SK-N-SH (cell line): ENCODE results near the gene NEUROD6. TPM values are rescaled to one million over a fixed set of nuclear protein-coding genes. Genes with fewer than 3 reads are reported as not detected.

Experiments
- CTCF ChIA-PET: fragments of 300-600, 350-600 bp; formaldehyde crosslinking; extraction: SDS; loops from one replicate; lab custom pipeline; 2021; lab: Yijun Ruan, JAX
- POLR2A ChIA-PET: fragments of 350-600 bp; sonication (Branson Sonifier 250); formaldehyde crosslinking; extraction: SDS; loops from one replicate; lab custom pipeline; 2020; ENCODE audit warnings: antibody characterized with exemption, inconsistent platforms; lab: Yijun Ruan, JAX
- DNase-seq: peaks from one replicate; pipeline ENCODE4 v3.0.0; 2012
- H2AFZ ChIP-seq: fragments of 200-600 bp; sonication (generic); 2 replicates; pipeline ENCODE4 v1.8.1; 2016; ENCODE audit warnings: antibody characterized with exemption, mild to moderate bottlenecking, low read depth
- H3F3A ChIP-seq: fragments of 200-600 bp; sonication (generic); replicated peaks from 2 replicates; pipeline ENCODE3; 2016; ENCODE audit warnings: antibody characterized with exemption, mild to moderate bottlenecking; ENCODE audit not compliant: insufficient read depth
- H3K27ac ChIP-seq, 2 experiments: fragments of 200-500 bp in 1 of 2; fragments of 200-600 bp in 1 of 2; sonication (Bioruptor generic) in 1 of 2; sonication (generic), shearing (Covaris generic) in 1 of 2; 2 replicates each; pipeline versions ENCODE4 v1.5.1 to v1.6.1; 2014 to 2016; ENCODE audit warnings: low read depth in 2 of 2, inconsistent platforms in 1 of 2, low read length in 1 of 2, mild to moderate bottlenecking in 1 of 2, mixed read lengths in 1 of 2
- H3K27me3 ChIP-seq: fragments of 200-600 bp; sonication (generic), shearing (Covaris generic); 2 replicates; pipeline ENCODE4 v1.6.1; 2016; ENCODE audit warnings: mixed run types; ENCODE audit not compliant: insufficient read depth
- H3K36me3 ChIP-seq, 2 experiments: fragments of 200-500 bp in 1 of 2; fragments of 200-600 bp in 1 of 2; sonication (Bioruptor generic) in 1 of 2; sonication (generic) in 1 of 2; replicated peaks in 1 of 2; 2 replicates each; pipeline versions ENCODE3 to v1.5.1; 2014 to 2016; ENCODE audit warnings: low read length in 1 of 2, mild to moderate bottlenecking in 1 of 2; ENCODE audit not compliant: insufficient read depth in 2 of 2, control insufficient read depth in 1 of 2
- H3K4me1 ChIP-seq, 2 experiments: fragments of 200-500 bp in 1 of 2; fragments of 200-600 bp in 1 of 2; sonication (Bioruptor generic) in 1 of 2; sonication (generic), shearing (Covaris generic) in 1 of 2; 2 replicates each; pipeline versions ENCODE4 v1.5.1 to v1.6.1; 2014 to 2016; ENCODE audit warnings: low read depth in 1 of 2, low read length in 1 of 2, mixed run types in 1 of 2; ENCODE audit not compliant: insufficient read depth in 2 of 2, control insufficient read depth in 1 of 2
- H3K4me2 ChIP-seq: fragments of 200-600 bp; sonication (generic), shearing (Covaris generic); 2 replicates; pipeline ENCODE4 v1.6.1; 2017; ENCODE audit warnings: mixed run types
- H3K4me3 ChIP-seq, 2 experiments: fragments of 200-500 bp in 1 of 2; fragments of 200-600 bp in 1 of 2; sonication (Bioruptor generic) in 1 of 2; sonication (generic), shearing (Covaris generic) in 1 of 2; 2 replicates each; pipeline versions ENCODE4 v1.5.1 to v1.8.1; 2014 to 2016; ENCODE audit warnings: low read depth in 2 of 2, inconsistent platforms in 1 of 2, low read length in 1 of 2, mild to moderate bottlenecking in 1 of 2, mixed read lengths in 1 of 2, moderate library complexity in 1 of 2
- H3K79me2 ChIP-seq: fragments of 200-600 bp; sonication (generic); 2 replicates; pipeline ENCODE4 v1.8.1; 2017; ENCODE audit warnings: mild to moderate bottlenecking; ENCODE audit not compliant: insufficient read depth
- H3K9ac ChIP-seq: fragments of 200-600 bp; sonication (generic); 2 replicates; pipeline ENCODE4 v1.6.1; 2017; ENCODE audit warnings: mixed run types
- H3K9me2 ChIP-seq: fragments of 200-600 bp; sonication (generic); 2 replicates; pipeline ENCODE4 v1.6.1; 2017; ENCODE audit warnings: mixed run types
- H3K9me3 ChIP-seq: fragments of 200-600 bp; sonication (generic); 2 replicates; pipeline ENCODE4 v1.6.1; 2017; ENCODE audit warnings: mixed run types, mild to moderate bottlenecking, moderate library complexity
- H4K20me1 ChIP-seq: fragments of 200-600 bp; sonication (generic); 2 replicates; pipeline ENCODE4 v1.6.1; 2017; ENCODE audit warnings: mild to moderate bottlenecking, mixed run types; ENCODE audit not compliant: insufficient read depth
- CHD2 ChIP-seq: fragments of 150-350 bp; IDR thresholded peaks from 2 replicates; pipeline ENCODE4 v1.6.1; 2018; ENCODE audit warnings: low read length; ENCODE audit not compliant: partially characterized antibody
- EP300 ChIP-seq, 2 experiments: IDR thresholded peaks; 2 replicates each; pipeline versions ENCODE4 v1.4.0 to v1.6.1; 2012; ENCODE audit warnings: borderline replicate concordance in 1 of 2, low read depth in 1 of 2, low read length in 1 of 2
- FOSL2 ChIP-seq: IDR thresholded peaks from 2 replicates; pipeline ENCODE4 v1.4.0; 2012; ENCODE audit warnings: low read depth, mild to moderate bottlenecking, moderate library complexity, borderline replicate concordance
- GATA2 ChIP-seq: sonication (generic); formaldehyde crosslinking; IDR thresholded peaks from 2 replicates; pipeline ENCODE4 v1.5.0; 2020; ENCODE audit warnings: mild to moderate bottlenecking, missing genetic modification reagents
- JUND ChIP-seq: IDR thresholded peaks from 2 replicates; pipeline ENCODE4 v1.4.0; 2012
- MAX ChIP-seq: IDR thresholded peaks from 2 replicates; pipeline ENCODE4 v1.4.0; 2012; ENCODE audit warnings: low read depth
- MEF2A ChIP-seq: IDR thresholded peaks from 2 replicates; pipeline ENCODE4 v1.4.0; 2012; ENCODE audit warnings: low read depth, borderline replicate concordance
- MXI1 ChIP-seq: IDR thresholded peaks from 2 replicates; pipeline ENCODE4 v1.6.1; 2012; ENCODE audit warnings: mild to moderate bottlenecking, low read depth, low read length, improper control_type of control experiment
- NFIC ChIP-seq: IDR thresholded peaks from 2 replicates; pipeline ENCODE4 v1.4.0; 2012; ENCODE audit warnings: borderline replicate concordance
- PBX3 ChIP-seq: IDR thresholded peaks from 2 replicates; pipeline ENCODE4; 2012
- POLR2AphosphoS5 ChIP-seq: IDR thresholded peaks from 2 replicates; pipeline ENCODE4 v1.6.1; 2012; ENCODE audit warnings: low read depth, low read length
- RCOR1 ChIP-seq: fragments of 150-350 bp; IDR thresholded peaks from 2 replicates; pipeline ENCODE4 v1.6.1; 2017; ENCODE audit warnings: antibody characterized with exemption, low read length
- RXRA ChIP-seq: IDR thresholded peaks from 2 replicates; pipeline ENCODE4 v1.4.0; 2012; ENCODE audit warnings: low read depth, mild to moderate bottlenecking, borderline replicate concordance
- SIN3A ChIP-seq: IDR thresholded peaks from 2 replicates; pipeline ENCODE4 v1.6.1; 2012; ENCODE audit warnings: low read depth, mild to moderate bottlenecking, low read length, moderate library complexity, borderline replicate concordance
- SMC3 ChIP-seq: IDR thresholded peaks from 2 replicates; pipeline ENCODE4 v1.6.1; 2012; ENCODE audit warnings: low read depth, low read length, improper control_type of control experiment
- USF2 ChIP-seq: fragments of 150-350 bp; IDR thresholded peaks from 2 replicates; pipeline ENCODE4 v1.6.1; 2017; ENCODE audit warnings: antibody characterized with exemption, low read length, low read depth, borderline replicate concordance
- WGBS: methylation state at CpG from one replicate; pipeline ENCODE4 v1.1.6; 2017; ENCODE audit warnings: low lambda C conversion rate; 5-methylcytosine and 5-hydroxymethylcytosine counted together
- polyA plus RNA-seq, 3 experiments: library from polyadenylated mRNA; depleted of rRNA; stranded (reverse); fragments of >200 nt; gene quantifications; 2 replicates each; pipeline ENCODE4 v1.2.3, GENCODE V29; 2012
- TF ChIP-seq, protein P1 (sequence below): fragments of 150-350 bp; IDR thresholded peaks from 2 replicates; pipeline ENCODE4 v1.6.1; 2016; ENCODE audit warnings: mild to moderate bottlenecking, low read depth, low read length

Gene NEUROD6
- polyA plus RNA-seq, 1 of the 3 experiments (the other 2 are of a cell fraction): not detected

DNA sequence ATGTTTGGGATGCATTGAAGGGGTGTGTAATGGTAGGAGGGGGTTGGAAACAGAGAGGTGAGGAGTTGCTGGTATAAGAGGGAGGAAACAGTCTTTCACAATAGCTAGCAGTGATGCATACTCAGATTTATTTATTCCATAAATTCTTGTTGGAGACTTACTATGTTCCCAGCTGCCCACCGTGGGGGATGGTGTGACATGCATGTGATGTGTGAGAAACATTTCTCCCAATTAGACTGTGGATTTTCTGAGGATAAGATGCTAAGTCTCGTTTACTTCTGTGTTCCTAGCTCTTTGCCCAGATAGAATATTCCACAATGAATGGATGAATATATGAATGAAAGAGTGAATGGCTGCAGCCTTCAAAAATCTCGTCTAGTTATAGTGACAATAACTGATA, 23.0 kb upstream of the NEUROD6 start:
- Histone ChIP-seq H4K20me1 (no peaks in the 10 kb centered on the region), H3K27me3 (peaks cover 20% of the 10 kb centered on the region; the same call in 1 of the 2 replicates), H3K27ac (no peak overlapping the region), H3K9me3 (no peaks in the 10 kb centered on the region), H2AFZ (no peak overlapping the region), H3K9ac (no peak overlapping the region), H3K36me3 (no peaks in the 10 kb centered on the region), H3K9me2 (no peaks in the 10 kb centered on the region), H3F3A (no peaks in the 10 kb centered on the region)
- POLR2A ChIA-PET: no interaction called here
- TF ChIP-seq USF2 (no peak), FOSL2 (no peak), NFIC (no peak), RXRA (no peak), CHD2 (no peak), MEF2A (no peak), GATA2 (CRISPR knock-in tag) (no peak), MAX (no peak), JUND (no peak), SIN3A (no peak), EP300 (IDR thresholded peaks at IDR 0.05; ENCODE audit: borderline replicate concordance in 1 of 2, low read depth in 1 of 2, low read length in 1 of 2) (no peak), RCOR1 (no peak), POLR2AphosphoS5 (no peak), MXI1 (no peak), SMC3 (no peak), PBX3 (no peak)
- TF ChIP-seq, protein P1, sequence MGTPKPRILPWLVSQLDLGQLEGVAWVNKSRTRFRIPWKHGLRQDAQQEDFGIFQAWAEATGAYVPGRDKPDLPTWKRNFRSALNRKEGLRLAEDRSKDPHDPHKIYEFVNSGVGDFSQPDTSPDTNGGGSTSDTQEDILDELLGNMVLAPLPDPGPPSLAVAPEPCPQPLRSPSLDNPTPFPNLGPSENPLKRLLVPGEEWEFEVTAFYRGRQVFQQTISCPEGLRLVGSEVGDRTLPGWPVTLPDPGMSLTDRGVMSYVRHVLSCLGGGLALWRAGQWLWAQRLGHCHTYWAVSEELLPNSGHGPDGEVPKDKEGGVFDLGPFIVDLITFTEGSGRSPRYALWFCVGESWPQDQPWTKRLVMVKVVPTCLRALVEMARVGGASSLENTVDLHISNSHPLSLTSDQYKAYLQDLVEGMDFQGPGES: no peak
- TF ChIP-seq, all 33 proteins: peak for 0
- no peak for DNase-seq
- Histone ChIP-seq H3K4me3 (no peak overlapping the region), H3K4me1 (no peaks in the 10 kb centered on the region), H3K79me2 (no peaks in the 10 kb centered on the region), H3K4me2 (no peak overlapping the region)
- WGBS: 1% methylated on average over 3 of the region's 3 CpGs
- CTCF ChIA-PET: interaction anchor here (1.1 to 2.0 kb wide), 2 partner anchors 10 to 80 kb away, joined by 4 to 6 read pairs; no protein-coding TSS in a partner anchor
